HG03460 (cell line): ENCODE data around the gene FAM9A.
"Not testable (repeated sequence)": the region's sequence is repeated elsewhere in the genome, so short reads cannot be mapped to it uniquely, and the experiment has no call there.

Source experiments
- ATAC-seq: cut with Tn5 transposase; IDR thresholded peaks from one replicate; pipeline ENCODE4 v1.9.1; 2021; ENCODE audit not compliant: unreplicated experiment

Gene FAM9A

GRCh38 chrX:8805046-8805445 is 3.9 kb upstream of the FAM9A start:
- no peak for ATAC-seq

- ATAC-seq: no peak
Observed at GRCh38 chrX:8803326-8803725, 2.1 kb upstream of the FAM9A start.

GRCh38 chrX:8800351-8800750 is 832 bp downstream of the FAM9A start:
- ATAC-seq: not testable (repeated sequence)

GRCh38 chrX:8799281-8799680 is 1.9 kb downstream of the FAM9A start:
- ATAC-seq: not testable (repeated sequence)

- not testable (repeated sequence) for ATAC-seq
Observed at GRCh38 chrX:8798702-8799101, 2.5 kb downstream of the FAM9A start.

- not testable (repeated sequence) for ATAC-seq
Observed at GRCh38 chrX:8787119-8787518, 14.1 kb downstream of the FAM9A start.

- no peak for ATAC-seq
Observed at GRCh38 chrX:8784162-8784561, 17.0 kb downstream of the FAM9A start.

GRCh38 chrX:8783714-8784098 is 17.5 kb downstream of the FAM9A start:
- ATAC-seq: no peak

GRCh38 chrX:8783097-8783713 is 18.0 kb downstream of the FAM9A start:
- no peak for ATAC-seq

- ATAC-seq: no peak
Observed at GRCh38 chrX:8782595-8782994, 18.6 kb downstream of the FAM9A start.

- ATAC-seq: not testable (repeated sequence)
Observed at GRCh38 chrX:8781921-8782320, 19.3 kb downstream of the FAM9A start.

- ATAC-seq: no peak
Observed at GRCh38 chrX:8773117-8773516, 28.1 kb downstream of the FAM9A start.

- ATAC-seq: no peak
Observed at GRCh38 chrX:8760021-8760420, 41.2 kb downstream of the FAM9A start.

- not testable (repeated sequence) for ATAC-seq
Observed at GRCh38 chrX:8758706-8759105, 42.5 kb downstream of the FAM9A start.

- not testable (repeated sequence) for ATAC-seq
Observed at GRCh38 chrX:8757609-8758389, 43.4 kb downstream of the FAM9A start.

- no peak for ATAC-seq
Observed at GRCh38 chrX:8755813-8756212, 45.4 kb downstream of the FAM9A start.

GRCh38 chrX:8755116-8755515 is 46.1 kb downstream of the FAM9A start:
- ATAC-seq: no peak

- no peak for ATAC-seq
Observed at GRCh38 chrX:8749697-8750096, 51.5 kb downstream of the FAM9A start.

- no peak for ATAC-seq
Observed at GRCh38 chrX:8748855-8749254, 52.3 kb downstream of the FAM9A start.

GRCh38 chrX:8743126-8743732 is 58.0 kb downstream of the FAM9A start:
- no peak for ATAC-seq

- ATAC-seq: no peak
Observed at GRCh38 chrX:8741981-8742380, 59.2 kb downstream of the FAM9A start.
